SIG-M5 treated with dmso at 0.1 percent for 504 hours (cell line): ENCODE data around the gene DGKQ.

Source experiments
- DNase-seq: peaks from one replicate; lab custom pipeline; 2025; ENCODE audit not compliant: unreplicated experiment; lab: John Stamatoyannopoulos, UW

DGKQ gene, protein sequence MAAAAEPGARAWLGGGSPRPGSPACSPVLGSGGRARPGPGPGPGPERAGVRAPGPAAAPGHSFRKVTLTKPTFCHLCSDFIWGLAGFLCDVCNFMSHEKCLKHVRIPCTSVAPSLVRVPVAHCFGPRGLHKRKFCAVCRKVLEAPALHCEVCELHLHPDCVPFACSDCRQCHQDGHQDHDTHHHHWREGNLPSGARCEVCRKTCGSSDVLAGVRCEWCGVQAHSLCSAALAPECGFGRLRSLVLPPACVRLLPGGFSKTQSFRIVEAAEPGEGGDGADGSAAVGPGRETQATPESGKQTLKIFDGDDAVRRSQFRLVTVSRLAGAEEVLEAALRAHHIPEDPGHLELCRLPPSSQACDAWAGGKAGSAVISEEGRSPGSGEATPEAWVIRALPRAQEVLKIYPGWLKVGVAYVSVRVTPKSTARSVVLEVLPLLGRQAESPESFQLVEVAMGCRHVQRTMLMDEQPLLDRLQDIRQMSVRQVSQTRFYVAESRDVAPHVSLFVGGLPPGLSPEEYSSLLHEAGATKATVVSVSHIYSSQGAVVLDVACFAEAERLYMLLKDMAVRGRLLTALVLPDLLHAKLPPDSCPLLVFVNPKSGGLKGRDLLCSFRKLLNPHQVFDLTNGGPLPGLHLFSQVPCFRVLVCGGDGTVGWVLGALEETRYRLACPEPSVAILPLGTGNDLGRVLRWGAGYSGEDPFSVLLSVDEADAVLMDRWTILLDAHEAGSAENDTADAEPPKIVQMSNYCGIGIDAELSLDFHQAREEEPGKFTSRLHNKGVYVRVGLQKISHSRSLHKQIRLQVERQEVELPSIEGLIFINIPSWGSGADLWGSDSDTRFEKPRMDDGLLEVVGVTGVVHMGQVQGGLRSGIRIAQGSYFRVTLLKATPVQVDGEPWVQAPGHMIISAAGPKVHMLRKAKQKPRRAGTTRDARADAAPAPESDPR

DNA sequence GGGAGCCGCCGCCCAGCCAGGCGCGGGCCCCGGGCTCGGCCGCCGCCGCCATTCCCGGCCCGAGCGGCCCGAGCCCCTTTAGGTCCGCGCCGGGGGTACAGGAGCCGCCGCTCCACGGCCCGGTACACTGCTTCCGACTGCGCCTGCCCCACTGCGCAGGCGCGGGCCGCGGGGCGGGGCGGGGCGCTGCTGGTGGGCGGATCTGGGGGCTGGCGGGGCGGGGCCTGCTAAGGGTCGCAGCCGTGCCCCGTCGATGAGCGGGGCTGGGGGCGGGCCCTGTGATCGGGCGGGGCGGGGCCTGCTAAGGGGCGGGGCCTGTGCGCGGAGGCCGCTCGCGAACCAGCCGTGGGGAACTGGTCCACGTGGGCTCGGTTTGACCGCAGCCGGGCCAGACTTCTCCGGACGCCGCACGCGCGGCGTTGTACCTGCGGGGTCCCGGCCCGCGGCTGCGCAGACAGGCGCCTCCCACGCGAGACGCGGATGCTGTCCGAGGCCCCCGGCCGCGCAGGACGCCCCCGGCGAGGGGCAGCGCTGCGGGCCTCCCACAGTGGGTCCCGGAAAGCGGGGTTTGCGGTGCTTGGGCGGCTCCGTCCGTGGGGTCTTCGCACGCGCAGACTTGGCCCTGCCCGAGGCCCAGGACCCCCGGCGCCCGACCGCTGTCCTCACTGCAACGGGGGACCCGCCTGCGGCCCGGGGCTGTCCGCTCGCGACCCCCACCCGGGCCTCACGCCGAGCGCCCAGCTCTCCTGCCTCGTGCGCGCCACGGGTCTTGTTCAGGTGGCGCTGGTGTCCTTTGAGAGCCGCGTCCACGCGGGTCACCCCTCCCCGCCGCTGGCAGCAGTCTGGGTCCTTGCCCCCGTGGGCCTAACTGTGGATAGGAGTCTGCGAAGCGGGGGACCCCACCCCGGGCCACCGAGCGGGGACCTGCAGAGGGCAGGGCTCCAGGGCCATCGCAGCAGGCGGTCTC is at the start of gene DGKQ:
Gene DGKQ (minus strand): TSS at position 139 of the 967 bp plus-strand sequence. CDS start 87 bp downstream, at position 52.
- DNase-seq, result peak; percentile 54

DNA sequence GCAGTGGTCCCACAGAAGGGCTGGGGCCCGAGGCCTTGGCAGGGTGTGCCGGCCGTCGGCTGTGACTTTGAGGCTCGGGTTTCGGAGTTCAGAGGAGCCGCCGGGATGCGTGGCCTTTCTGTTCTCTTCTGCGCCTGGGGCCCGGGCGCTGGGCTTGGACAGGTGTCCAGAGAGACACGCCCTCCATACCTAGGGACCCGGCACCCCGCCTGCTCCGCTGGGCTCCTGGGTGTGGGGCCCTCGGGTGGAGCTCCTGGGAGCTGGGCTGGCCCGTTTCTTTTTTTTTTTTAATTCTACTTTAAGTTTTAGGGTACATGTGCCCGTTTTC is 49.3 kb upstream of the DGKQ start:
- no peak for DNase-seq

DNA sequence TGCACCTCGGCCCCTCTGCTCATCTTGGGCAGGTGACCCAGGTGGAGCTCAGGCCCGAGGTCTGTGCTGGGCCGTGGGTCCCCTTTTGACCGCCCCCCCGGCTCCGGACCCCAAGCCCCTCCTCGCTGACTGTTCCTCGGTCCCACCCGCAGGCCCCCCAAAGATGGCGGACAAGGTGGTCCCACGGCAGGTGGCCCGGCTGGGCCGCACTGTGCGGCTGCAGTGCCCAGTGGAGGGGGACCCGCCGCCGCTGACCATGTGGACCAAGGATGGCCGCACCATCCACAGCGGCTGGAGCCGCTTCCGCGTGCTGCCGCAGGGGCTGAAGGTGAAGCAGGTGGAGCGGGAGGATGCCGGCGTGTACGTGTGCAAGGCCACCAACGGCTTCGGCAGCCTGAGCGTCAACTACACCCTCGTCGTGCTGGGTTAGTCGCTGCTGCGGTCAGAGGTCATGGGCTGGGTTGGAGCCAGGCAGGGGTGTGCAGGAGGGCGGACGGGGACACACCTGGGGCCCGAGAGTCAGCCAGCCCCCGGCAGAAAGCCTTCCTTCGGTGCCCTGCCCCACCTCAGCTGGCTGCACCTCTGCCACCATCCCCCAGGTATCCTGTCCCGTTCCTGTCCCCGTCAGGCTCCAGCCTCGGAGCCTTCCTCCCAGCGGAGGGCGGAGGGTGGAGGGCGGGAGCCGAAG is 48.8 kb upstream of the DGKQ start:
- DNase-seq, result no peak

DNA sequence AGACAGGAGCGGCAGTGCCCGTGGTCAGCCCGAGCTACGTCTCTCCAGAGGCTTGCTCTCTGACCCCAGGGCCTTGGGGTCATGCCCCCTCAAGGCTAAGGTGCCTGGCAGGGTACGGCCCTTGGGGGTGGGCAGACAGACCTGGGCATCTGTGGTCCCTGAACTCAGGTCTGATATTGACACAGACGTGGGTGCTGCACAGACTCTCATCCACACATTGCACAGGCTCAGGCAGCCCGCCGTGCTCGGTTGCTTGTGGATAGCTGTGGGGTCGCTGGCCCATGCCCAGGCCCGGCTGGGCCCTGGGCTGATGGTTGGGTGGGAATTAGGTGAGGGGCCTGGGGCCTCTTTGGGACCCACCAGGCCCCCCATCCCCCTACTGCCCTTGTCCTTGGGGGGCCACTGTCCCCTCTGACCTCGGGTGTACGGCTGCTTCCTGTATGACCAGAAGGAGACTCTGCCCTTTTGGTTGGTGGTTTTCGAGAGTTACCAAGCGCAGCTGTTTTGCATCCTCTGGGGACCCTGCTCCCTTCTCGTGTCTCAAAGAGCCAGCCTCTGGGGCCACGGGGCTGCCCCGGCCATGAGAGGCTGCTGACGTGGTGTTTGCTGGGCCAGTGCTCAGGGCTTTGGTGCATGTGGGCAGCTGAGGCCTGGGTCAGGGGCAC is 48.1 kb upstream of the DGKQ start:
- DNase-seq, result no peak

DNA sequence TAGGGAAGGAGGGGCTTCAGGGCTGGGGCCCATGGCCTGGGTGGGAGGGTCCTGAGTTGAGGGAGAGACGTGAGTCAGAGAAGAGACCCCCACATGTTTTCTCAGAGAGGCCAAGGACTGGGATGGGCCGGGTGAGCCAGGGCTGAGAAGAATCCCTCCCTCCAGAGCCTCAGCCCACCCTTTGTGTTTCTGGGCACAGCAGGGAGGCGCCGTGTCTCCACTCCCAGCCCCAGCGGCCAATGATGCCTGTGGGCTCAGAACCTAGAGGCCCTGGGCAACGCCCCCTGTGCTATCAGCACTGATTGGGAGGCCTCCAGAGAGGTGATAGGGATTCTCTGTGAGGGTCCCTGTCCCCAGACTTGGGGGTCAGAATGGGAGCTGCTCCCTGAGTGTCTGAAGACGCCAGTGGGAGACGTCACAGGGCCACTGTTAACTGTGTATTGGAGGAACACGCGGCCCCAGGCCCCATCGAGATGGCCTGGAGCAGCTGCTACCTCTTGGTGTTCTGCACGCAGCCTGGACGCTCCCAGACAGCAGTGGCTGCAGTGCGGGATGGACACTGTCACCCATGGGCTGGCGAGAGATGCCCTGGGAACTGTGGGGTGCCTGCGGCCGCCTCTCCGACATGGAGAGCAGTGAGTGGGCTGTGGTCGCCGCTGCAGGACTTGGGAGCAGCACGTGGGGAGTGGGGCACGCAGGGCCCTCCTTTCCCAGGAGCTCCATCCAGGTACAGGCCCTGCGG is 46.5 kb upstream of the DGKQ start:
- DNase-seq, result no peak

DNA sequence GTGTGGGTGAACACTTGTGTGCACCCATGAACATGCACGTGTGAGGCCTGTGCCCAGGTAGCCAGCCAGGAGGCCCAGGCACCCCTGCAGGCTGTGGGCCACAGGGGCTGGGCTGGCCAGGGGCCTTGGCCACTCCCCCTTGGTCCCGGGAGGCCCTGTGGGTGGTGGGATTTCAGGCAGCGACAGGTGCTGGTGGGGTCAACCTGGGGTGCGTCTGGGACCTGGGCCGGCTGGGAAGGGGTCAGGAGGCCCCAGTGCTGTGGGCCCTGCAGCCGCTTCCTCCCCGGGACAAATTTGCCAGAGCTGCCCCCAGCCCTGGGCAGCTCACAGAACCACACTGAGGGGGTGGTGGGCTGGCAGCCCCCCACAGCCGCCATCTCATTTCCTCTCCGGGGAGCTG is 46.0 kb upstream of the DGKQ start:
- no peak for DNase-seq

DNA sequence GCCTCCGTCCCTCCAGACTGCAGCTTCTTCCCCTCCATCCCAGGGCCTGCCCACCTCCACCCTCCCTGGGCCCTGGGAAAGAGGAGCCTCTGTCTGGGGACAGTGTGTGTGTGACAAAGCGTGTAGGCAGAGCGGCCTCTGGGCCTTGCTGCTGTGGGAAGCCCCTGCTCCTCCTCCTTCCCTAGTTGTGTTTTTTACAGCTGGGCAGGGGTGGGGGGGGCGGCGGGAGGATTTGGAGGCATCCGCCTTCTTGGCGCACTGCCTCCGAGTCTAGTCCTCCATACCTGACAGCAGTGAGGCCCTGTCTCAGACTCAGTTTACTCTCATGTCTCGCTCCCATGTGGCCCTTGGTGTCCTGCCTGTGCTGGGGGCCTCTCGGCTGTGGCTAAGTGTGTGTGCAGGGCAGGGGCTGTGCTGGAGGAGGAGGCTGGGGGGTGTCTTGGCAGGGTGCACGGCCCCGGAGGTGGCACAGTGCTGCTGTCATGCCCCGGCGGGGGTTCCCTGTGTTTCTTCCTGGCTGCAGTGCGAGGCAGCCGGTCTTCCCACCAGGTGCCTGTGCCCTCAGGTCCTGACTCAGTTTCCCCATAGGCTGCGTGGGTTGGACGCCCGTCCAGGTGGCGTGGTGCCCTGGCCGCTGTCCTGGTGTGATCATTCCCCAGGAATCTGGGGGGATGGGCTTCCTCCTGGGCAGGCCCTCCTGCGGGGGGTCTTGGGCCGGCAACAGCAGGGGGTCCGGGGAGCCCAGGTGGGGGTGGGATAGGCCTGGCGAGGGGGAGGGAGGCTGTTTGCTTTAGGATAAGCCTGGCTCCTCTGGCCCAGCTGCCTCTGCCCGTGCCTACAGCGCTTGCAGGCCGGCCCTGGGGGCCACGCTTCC is 45.0 kb upstream of the DGKQ start:
- no peak for DNase-seq

DNA sequence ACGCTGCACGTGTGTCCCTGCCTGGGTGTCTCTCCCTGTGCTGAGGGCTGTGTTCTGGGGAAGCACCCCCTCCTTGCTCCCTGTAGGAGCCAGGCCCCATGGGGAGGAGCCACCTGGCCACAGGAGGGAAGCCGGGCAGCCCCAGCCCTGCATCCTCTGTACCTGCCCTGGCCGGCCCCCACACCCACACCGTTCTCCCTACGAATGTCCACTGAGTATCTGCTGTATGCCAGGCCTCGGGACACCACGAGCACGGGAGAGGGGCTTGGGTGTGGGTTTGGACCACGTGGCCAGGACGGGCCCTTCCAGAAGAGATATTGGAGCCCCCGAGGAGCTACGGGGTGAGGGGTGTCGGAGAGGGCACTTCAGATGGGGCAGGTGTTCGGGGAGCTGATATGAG is 44.3 kb upstream of the DGKQ start:
- no peak for DNase-seq

DNA sequence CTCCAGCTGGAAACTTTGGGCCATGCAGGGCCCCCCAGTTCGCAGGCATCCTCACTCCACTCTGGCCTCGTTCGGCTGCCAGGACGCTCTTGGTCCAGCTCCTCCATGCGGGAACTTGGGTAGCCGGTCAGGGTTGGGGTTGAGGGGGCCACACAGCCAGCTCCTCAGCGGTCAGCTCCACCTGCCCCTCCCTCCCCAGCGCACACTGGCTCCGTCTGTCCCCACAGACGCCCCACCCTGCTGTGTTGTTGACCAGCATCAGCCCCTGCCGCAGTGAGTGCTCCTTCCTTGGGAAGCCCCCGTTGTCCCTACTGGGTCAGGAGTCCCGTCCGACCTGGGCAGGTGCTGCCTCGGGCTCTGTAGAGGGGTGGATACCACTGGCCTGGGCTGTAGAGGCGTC is 43.8 kb upstream of the DGKQ start:
- DNase-seq, result no peak

DNA sequence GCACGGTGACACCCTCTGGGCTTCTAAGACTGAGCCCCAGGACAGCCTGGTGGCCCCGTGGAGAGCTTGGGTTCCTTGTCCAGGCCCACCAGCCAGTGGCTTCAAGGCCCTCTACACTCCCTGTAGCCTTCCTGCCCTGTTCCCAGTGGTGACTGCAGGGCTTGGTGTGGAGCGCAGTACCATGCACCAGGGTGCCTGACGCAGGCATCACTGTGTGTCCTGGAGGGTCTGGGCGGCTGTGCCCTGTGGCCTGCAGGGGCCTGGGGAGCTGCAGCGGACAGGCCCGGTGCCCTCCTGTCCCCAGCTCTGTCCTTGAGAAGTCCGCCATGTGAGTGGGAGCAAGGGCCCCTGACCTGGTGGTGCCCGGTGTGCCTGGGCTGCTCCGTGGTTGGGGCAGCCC is 42.4 kb upstream of the DGKQ start:
- DNase-seq, result no peak

DNA sequence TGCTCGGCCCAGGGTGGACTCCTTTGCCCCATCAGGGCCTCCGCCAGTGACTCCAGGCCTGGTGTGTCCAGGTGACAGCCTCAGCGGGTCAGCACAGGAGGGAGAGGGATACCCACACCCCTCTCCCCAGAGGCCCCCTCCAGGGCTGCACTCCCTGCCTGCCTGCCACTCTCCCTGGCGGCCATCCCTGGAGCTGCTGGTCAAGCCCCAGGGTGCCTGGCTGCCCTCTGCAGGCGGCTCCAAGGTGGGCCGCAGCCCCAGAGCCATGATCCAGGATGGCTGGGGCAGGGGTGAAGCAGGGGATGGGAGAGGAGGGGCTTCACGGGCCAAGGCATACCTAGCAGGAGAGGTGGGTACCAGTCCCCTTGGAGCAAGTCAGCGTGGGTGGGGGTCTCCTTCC is 41.8 kb upstream of the DGKQ start:
- DNase-seq, result no peak

DNA sequence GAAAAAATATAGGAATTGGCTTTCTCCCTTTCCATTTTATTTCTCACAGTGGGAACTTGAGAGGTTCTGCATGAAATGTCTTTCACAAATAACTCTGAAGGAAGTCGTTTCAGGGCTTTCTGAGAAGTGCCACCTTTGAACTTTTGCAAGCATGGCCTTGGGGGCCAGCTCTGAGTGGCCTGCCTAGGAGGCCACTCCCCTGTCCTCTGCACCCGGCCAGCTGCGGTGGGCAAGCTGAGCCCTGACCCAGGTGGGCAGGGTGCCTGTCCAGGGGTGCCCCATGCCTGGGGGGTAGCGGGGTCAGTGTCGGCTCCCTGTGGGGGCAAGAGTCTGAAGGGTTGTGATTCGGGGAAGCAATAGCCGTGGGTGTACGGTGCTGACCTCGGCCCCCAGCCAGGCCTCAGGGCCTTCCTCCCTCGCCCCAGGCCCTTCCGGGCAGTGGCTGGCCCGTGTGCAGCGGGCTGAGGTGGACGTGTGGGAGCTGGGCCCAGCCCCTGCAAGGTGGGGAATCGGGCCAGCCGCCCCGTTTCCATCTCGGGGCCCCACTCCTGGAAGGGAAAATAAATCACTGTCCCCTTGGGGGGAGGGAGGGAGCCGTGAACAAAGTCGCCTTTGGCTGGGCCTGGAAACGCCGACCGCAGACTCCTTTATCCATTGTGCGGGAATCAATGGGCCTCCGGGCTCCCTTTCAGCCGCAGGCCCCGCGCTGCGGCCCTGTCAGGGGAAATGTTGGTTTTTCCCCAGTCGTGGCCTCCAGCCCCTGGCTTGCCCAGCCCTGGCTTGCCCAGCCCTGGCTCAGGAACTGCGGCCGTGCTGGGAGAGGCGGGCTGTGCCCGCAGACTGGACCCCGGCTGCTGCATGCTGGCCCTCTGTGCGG is 41.2 kb upstream of the DGKQ start:
- no peak for DNase-seq

DNA sequence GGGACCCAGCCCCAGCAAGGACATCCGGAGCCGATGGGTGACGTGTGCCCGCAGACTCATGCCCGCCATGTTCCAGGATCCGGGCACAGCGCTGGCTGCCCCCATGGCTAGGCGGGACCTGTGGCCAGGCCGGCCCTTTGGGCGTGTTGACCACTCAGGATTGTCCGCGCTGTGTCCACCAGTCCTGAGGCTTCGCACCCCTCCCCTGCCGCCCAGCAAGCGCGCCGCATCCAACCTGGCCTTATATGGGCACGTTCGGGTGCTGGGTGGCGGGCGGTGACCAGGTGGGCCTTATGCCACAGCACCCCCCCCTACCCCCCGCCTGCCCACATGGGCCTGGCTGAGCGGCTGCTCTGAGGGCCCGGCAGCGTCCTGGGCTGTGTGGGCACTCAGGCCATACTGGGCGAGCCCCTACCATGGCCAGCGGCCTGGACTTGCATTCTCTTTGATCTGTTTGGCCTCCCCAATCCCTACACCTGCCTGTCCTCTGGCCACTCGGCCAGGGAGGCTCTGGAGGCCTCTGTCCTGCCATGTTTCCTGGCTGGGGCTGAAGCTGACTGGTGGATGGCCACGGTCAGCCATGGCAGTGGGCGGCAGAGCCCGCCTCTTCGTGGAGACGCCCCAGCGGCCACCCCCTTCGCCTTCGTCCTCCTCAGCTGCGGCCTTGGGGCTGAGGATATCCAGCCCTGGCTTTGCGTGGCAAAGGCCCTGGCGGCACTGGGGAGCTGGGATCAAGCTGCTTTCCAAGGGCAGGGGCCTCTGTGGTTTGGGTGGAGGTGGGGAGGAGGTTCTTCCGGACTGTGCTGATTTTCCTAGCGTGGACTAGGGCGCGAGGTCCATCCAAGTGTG is 40.1 kb upstream of the DGKQ start:
- DNase-seq, result no peak

DNA sequence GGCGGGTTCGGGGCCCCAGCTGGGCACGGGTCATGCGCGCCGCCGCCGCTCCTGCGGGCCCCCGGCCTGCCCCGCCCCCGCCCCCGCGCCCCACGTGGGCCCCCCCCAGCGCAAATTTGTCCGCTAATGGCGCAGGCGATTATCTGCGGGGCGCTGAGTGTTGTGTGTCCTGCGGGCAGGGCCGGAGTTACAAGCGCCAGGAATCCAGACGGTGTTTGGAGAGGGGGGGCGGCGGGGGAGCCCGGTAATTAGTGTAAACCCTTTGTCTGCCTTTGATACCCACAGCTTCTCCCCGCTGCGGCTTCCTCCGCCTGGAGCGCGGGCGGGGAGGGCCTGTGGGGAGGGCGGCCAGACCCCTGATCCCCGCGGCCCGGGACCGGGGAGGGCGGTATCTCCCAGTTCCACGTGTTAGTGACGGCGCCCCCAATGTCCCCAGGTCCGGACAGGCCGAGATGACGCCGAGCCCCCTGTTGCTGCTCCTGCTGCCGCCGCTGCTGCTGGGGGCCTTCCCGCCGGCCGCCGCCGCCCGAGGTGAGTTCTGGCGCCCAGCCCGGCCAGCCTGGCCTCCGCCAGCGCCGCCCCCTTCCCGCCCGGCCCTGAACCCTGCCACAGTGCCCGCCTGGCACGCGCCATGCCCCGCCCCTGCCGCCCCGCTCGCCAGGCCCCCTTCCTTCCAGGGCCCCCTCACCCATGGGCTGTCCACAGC is 38.8 kb upstream of the DGKQ start:
- peak; percentile 11 for DNase-seq

DNA sequence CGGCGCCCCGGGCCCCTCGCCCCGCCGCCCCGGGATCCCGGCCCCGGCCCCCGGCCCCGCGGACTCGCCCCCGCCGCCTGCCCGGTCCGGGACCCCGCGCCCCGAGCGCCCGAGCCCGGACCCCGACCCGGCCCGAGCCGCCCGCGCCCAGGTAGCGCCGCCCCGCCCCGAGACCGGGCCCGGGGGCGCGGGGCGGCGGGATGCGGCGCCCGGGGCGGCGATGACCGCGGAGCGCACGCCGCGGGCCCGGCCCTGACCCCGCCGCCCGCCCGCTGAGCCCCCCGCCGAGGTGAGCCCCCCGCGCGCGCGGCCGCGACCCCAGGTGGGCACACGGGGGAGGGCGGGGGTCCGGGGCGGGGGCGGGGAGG is 38.3 kb upstream of the DGKQ start:
- DNase-seq, result no peak
